ENCODE measurements around the gene ITGB6. TPM values are rescaled to one million over a fixed set of nuclear protein-coding genes. Genes with fewer than 3 reads are reported as not detected.

Gene ITGB6
- total RNA-seq, 1 donor = under 0.01 TPM

GRCh38 chr2:160109243-160109642 lies 90.8 kb downstream of the ITGB6 start:
- Histone ChIP-seq H4K20me1 (ENCODE audit: insufficient read depth, low read length) (no peaks in the 10 kb centered on the region), H3K4me1 (ENCODE audit: insufficient read depth, low read length) (no peaks in the 10 kb centered on the region), H3K4me3 (ENCODE audit: insufficient read depth, low read length) (no peak overlapping the region), H3K9me3 (ENCODE audit: low read depth, low read length) (no peaks in the 10 kb centered on the region), H3K4me2 (ENCODE audit: insufficient read depth, low read length) (no peak overlapping the region), H3K79me2 (ENCODE audit: insufficient read depth, low read length) (no peaks in the 10 kb centered on the region), H3K36me3 (ENCODE audit: insufficient read depth, low read length) (no peaks in the 10 kb centered on the region), H3K27me3 (ENCODE audit: insufficient read depth, low read length) (no peaks in the 10 kb centered on the region), H2AFZ (ENCODE audit: low read length) (no peak overlapping the region), H3K27ac (ENCODE audit: low read depth, low read length) (no peak overlapping the region)
- no peak for TF ChIP-seq CTCF (IDR thresholded peaks at IDR 0.05; ENCODE audit: extremely low read depth, low read depth, low read length)
- no peak for DNase-seq (ENCODE audit: insufficient read length, low spot score, missing footprints)

GRCh38 chr2:160108646-160109045 lies 91.4 kb downstream of the ITGB6 start:
- Histone ChIP-seq H3K79me2 (ENCODE audit: insufficient read depth, low read length) (no peaks in the 10 kb centered on the region), H2AFZ (ENCODE audit: low read length) (no peak overlapping the region), H3K27me3 (ENCODE audit: insufficient read depth, low read length) (no peaks in the 10 kb centered on the region), H3K27ac (ENCODE audit: low read depth, low read length) (no peak overlapping the region), H3K9me3 (ENCODE audit: low read depth, low read length) (no peaks in the 10 kb centered on the region), H3K4me2 (ENCODE audit: insufficient read depth, low read length) (no peak overlapping the region), H3K36me3 (ENCODE audit: insufficient read depth, low read length) (no peaks in the 10 kb centered on the region), H4K20me1 (ENCODE audit: insufficient read depth, low read length) (no peaks in the 10 kb centered on the region), H3K4me3 (ENCODE audit: insufficient read depth, low read length) (no peak overlapping the region), H3K4me1 (ENCODE audit: insufficient read depth, low read length) (no peaks in the 10 kb centered on the region)
- DNase-seq (ENCODE audit: insufficient read length, low spot score, missing footprints) = no peak
- no peak for TF ChIP-seq CTCF (IDR thresholded peaks at IDR 0.05; ENCODE audit: extremely low read depth, low read depth, low read length)

DNA sequence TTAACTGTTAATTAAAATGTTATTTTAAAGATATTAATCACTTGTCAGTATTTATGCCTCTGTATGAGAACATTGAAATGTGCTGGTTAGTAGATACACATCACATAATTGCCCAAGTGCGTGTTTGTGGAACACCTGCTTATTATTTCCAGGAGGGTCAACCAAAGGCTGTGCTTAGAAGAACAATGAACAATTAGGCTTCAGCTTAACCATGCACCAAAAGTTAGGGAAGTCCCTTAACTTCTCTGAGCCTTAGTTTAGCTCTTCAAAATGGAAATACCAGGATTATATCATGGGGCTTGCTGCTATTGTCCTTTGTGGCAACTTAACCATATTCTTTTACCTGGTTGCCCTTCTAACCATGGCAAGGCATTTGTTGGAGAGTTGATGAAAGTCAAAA lies 94.7 kb downstream of the ITGB6 start:
- no peak overlapping the region for H3K4me2 ChIP-seq (ENCODE audit: insufficient read depth, low read length)
- no peak for TF ChIP-seq CTCF (IDR thresholded peaks at IDR 0.05; ENCODE audit: extremely low read depth, low read depth, low read length)
- no peak overlapping the region for H3K4me3 ChIP-seq (ENCODE audit: insufficient read depth, low read length)
- no peaks in the 10 kb centered on the region for H3K4me1 ChIP-seq (ENCODE audit: insufficient read depth, low read length)
- no peaks in the 10 kb centered on the region for H3K9me3 ChIP-seq (ENCODE audit: low read depth, low read length)
- no peak for DNase-seq (ENCODE audit: insufficient read length, low spot score, missing footprints)
- H3K79me2 ChIP-seq (ENCODE audit: insufficient read depth, low read length) = no peaks in the 10 kb centered on the region
- H4K20me1 ChIP-seq (ENCODE audit: insufficient read depth, low read length) = no peaks in the 10 kb centered on the region
- H3K27ac ChIP-seq (ENCODE audit: low read depth, low read length) = no peak overlapping the region
- H3K27me3 ChIP-seq (ENCODE audit: insufficient read depth, low read length) = no peaks in the 10 kb centered on the region
- no peak overlapping the region for H2AFZ ChIP-seq (ENCODE audit: low read length)
- no peaks in the 10 kb centered on the region for H3K36me3 ChIP-seq (ENCODE audit: insufficient read depth, low read length)

- Histone ChIP-seq H3K79me2 (ENCODE audit: insufficient read depth, low read length) (no peaks in the 10 kb centered on the region), H3K4me3 (ENCODE audit: insufficient read depth, low read length) (no peak overlapping the region), H3K36me3 (ENCODE audit: insufficient read depth, low read length) (no peaks in the 10 kb centered on the region), H3K9me3 (ENCODE audit: low read depth, low read length) (no peaks in the 10 kb centered on the region), H3K27ac (ENCODE audit: low read depth, low read length) (no peak overlapping the region), H2AFZ (ENCODE audit: low read length) (no peak overlapping the region), H3K4me1 (ENCODE audit: insufficient read depth, low read length) (no peaks in the 10 kb centered on the region), H4K20me1 (ENCODE audit: insufficient read depth, low read length) (no peaks in the 10 kb centered on the region), H3K27me3 (ENCODE audit: insufficient read depth, low read length) (no peaks in the 10 kb centered on the region), H3K4me2 (ENCODE audit: insufficient read depth, low read length) (no peak overlapping the region)
- no peak for DNase-seq (ENCODE audit: insufficient read length, low spot score, missing footprints)
- no peak for TF ChIP-seq CTCF (IDR thresholded peaks at IDR 0.05; ENCODE audit: extremely low read depth, low read depth, low read length)
Observed at GRCh38 chr2:160104115-160104514, 96.0 kb downstream of the ITGB6 start.

All from osteoblast (primary cell).